ENCODE data around the gene KPTN. TPM values are rescaled to one million over a fixed set of nuclear protein-coding genes. Genes with fewer than 3 reads are reported as not detected.

The KPTN gene
- total and polyA plus RNA-seq, 2 of the 8 experiments (the other 6 are each of a cell fraction or from before 2014, with no cell fraction given) = 23.6 to 31.3 TPM

GRCh38 chr19:47481460-47482052, 2.5 kb downstream of the KPTN start (continued):
- TF ChIP-seq MAX (IDR thresholded peaks at IDR 0.05) (no peak), HDAC6 (IDR thresholded peaks at IDR 0.05; ENCODE audit: low read depth, low read length) (no peak), KDM4A (IDR thresholded peaks at IDR 0.05; ENCODE audit: low read depth, low read length, severe bottlenecking) (no peak)

Measured in H1 (cell line).